NCI-H1694 treated with DMSO at 0.1 percent for 48 hours (cell line): Measurements from ENCODE around the gene TLR1.
"Not testable (repeated sequence)": the region's sequence is repeated elsewhere in the genome, so short reads cannot be mapped to it uniquely, and the experiment has no call there.

Source experiments
- DNase-seq: peaks from one replicate; lab custom pipeline; 2025; lab: John Stamatoyannopoulos, UW

TLR1 gene

DNA sequence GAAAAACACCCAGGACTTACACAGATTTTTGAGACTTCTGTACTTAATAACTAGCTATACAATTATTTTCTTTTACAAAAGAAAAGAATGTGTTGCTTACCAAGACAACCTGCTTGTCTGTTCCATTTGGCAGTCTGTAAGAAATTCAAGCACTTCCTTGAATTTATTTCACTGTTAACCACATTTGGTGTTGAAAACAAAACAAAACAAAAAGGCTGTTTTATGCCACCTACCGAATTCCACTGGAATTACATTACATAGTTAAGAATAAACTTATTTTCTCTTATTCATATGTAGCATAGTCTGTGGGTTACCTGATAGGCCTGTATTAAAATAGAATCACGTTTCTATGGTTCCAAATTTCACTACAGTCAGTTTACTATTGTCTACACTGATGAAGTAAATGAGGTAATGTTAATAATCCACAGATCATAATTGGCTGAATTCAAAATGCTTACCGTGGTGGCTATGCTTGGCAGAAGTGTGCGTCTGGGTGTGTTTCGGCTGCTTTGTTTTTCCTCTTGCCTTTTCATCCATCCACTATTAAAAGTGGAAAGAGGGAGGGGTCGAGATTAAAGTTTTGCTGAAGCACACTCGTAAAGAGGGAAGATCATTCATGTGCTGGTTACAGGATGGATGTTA is at the start of gene TLR1:
TSS of gene TLR1 (minus strand) at position 138 of the 642 bp plus-strand sequence. CDS start 5,960 bp downstream, outside the sequence.
- DNase-seq: peak; percentile 7

DNA sequence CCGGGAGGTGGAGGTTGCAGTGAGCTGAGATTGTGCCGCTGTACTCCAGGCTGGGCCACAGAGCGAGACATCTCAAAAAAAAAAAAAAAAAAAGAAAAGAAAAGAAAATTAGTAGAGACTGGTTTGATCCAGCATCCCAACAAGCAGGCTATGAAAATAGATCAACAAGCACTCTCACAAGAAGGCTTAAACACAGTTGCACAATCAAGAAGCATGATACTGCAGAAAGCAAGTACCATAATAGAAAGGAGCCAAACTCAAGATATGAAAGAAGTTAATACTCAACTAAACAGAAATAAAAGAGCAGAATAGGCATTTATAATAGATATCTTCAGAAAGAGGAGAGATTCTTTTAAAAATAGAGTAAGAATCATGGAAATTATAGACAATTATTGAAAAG is 41.4 kb upstream of the TLR1 start:
- DNase-seq: no peak

GRCh38 chr4:38842994-38843393 is 38.4 kb upstream of the TLR1 start:
- no peak for DNase-seq

DNA sequence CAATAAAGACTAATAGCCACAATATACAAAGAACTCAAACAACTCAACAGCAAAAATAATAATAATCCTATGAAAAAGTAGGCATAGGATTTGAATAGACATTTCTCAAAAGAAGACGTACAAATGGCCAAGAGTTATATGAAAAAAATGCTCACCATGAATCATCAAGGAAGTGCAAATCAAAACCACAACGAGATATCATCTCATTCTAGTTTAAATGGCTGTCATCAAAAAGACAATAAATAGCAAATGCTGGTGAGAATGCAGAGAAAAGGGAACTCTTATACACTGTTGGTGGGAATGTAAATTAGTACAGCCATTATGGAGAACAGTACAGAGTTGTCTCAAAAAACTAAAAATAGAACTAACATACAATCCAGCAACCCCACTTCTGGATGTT is 33.3 kb upstream of the TLR1 start:
- no peak for DNase-seq

GRCh38 chr4:38837334-38837733 is 32.7 kb upstream of the TLR1 start:
- DNase-seq: no peak

GRCh38 chr4:38834570-38834969 is 30.0 kb upstream of the TLR1 start:
- no peak for DNase-seq

GRCh38 chr4:38832624-38833528 is 28.3 kb upstream of the TLR1 start:
- DNase-seq: no peak

DNA sequence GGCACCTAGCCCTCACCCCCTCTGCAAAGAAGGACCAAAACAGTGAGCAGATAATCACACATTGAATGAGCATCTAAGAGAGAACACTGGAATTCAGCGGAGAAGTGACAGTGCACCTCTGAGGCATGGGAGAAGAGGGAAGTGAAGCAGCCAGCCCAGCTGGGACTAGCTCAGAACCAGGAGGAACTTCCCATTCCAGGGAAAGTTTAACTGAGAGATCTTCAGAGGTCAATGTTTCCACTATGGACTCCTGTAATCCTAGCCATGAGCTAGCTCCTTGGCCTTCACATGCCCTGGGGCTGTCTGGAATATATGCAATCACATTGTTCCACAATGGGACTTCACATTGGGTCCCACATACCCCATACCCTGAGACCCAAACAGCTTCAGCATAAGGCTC is 27.6 kb upstream of the TLR1 start:
- DNase-seq: no peak

DNA sequence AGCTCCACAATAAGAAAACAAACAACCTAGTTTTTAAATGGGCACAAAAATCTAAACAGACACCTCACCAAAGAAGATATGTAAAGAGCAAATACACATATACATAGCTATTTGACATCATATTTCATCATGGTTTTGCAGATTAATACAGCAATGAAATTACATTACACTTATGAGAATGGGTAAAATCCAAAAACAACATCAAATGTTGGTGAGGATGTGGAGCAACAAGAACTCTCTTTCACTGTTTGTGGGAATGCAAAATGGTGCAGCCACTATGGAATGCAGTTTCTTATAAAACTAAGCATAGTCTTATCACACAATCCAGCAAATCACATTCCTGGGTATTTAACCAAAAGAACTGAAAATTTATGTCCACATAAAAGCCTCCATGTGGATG is 27.1 kb upstream of the TLR1 start:
- DNase-seq: no peak

GRCh38 chr4:38829237-38829636 is 24.6 kb upstream of the TLR1 start:
- no peak for DNase-seq

- DNase-seq: no peak
Observed at GRCh38 chr4:38823766-38824165, 19.2 kb upstream of the TLR1 start.

- no peak for DNase-seq
Observed at GRCh38 chr4:38822748-38823303, 18.2 kb upstream of the TLR1 start.

DNA sequence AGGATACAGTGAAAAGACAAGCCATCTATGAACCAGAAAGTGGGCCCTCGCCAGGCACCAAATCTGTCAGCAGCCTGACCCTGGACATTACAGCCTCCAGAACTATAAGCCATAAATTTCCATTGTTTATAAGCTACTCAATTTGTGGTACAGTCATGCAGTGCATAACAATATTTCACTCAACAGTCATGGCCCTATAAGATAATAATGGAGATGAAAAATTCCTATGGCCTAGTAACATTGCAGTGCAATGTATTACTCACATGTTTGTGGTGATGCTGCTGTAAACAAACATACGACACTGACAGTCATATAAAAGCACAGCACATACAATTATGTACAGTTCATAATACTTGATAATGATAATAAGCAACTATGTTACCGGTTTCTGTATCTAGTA is 17.1 kb upstream of the TLR1 start:
- DNase-seq: no peak

- no peak for DNase-seq
Observed at GRCh38 chr4:38820329-38821061, 15.9 kb upstream of the TLR1 start.

DNA sequence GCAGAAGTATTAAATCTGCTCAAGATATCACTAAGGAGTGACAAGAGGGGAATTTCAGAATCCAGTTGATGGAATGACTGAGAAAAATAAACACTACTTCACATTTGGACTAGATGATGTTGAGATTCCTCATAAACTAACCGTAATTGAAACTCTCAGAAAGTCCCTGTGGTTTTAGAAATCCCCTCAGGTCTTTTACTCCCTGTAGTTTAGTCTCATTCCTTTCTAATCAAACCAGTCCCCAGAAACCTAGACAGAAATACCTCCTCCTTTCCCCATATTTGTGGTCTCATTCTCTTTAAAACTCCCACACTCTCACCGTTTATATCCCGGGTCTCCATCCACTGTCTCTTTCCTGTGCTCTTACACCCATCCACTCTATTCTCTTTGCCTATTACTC is 15.0 kb upstream of the TLR1 start:
- DNase-seq: no peak

DNA sequence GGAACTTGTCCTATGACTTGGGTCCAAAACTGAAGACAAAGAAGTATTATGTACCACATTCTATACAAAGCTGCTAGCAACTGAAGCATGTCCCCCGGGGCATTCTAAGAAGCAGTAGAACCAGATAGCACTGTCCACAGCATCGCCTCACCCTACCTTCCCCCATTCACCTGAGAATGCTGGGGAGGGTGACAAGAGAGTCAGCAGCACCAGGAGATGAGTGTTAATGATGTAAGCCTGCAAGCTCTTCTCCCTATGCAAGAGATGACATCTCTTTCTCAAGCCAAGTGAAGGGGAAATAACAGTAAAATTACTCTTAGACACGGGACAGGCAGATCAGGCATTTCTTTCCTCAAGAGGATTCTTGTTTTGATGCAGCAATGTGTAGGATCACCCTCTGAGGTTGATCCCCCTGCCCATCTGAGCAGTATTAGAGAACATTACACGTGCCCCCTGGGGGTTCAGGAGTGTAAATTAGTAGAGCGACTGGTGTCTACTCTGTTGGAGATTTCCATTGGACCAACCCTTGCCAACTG is 13.9 kb upstream of the TLR1 start:
- no peak for DNase-seq

- DNase-seq: no peak
Observed at GRCh38 chr4:38815885-38816782, 11.5 kb upstream of the TLR1 start.

DNA sequence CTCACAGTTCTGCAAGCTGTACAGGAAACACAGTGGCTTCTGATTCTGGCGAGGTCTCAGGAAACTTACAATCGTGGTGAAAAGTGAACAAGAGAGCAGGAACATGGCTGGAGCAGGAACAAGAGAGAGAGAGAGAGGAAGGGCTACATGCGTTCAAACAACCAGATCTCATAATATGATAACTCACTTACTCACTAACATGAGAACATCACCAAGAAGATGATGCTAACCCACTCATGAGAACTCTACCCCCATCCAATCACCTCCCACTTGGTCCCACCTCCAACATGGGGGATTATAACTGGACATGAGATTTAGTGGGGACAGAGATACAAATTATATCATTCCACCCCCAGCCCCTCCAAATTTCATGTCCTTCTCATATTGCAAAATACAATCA is 9.8 kb upstream of the TLR1 start:
- DNase-seq: no peak

GRCh38 chr4:38811297-38811696 is 6.7 kb upstream of the TLR1 start:
- DNase-seq: no peak

- DNase-seq: not testable (repeated sequence)
Observed at GRCh38 chr4:38807462-38807861, 2.9 kb upstream of the TLR1 start.

- not testable (repeated sequence) for DNase-seq
Observed at GRCh38 chr4:38806251-38806650, 1.7 kb upstream of the TLR1 start.
